Measurements from ENCODE around the gene MMP14. TPM values are rescaled to one million over a fixed set of nuclear protein-coding genes. Genes with fewer than 3 reads are reported as not detected.
A peak's percentile ranks its signal among the peaks of the same experiment; 100 is the strongest.
"Not testable (repeated sequence)": the region's sequence is repeated elsewhere in the genome, so short reads cannot be mapped to it uniquely, and the experiment has no call there.

Gene MMP14
- total RNA-seq, 3 donors from 2014 or later (not counting 1 experiment from before 2014, with no cell fraction given), result 1.2 to 1.7 (median 1.4) TPM

DNA sequence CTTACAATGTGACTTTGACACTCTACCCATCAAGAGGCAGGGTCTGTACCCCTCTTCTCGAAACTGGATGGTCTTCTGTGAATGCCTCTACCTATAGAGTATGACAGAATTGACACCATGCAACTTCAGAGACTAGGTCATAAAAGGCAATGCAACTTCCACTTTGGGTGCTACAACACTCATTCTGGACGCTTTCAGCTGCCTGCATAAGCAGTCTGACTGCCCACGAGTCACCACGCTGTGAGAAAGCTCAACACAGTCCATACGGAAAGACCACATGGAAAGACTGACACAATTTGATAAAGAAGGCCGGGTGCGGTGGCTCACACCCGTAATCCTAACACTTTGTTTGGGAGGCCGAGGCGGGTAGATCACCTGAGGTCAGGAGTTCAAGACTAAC, 36.0 kb upstream of the MMP14 start:
- WGBS (ENCODE audit: insufficient coverage), result 90% methylated on average over 10 of the region's 10 CpGs
- Mint-ChIP-seq H3K27ac (no peak overlapping the region), H3K27me3 (ENCODE audit: low read depth in 2 of 2) (peaks cover 44 to 51% of the 10 kb centered on the region in 2 donors), H3K4me1 (no peaks in the 10 kb centered on the region), H3K36me3 (no peaks in the 10 kb centered on the region), H3K4me3 (no peak overlapping the region), H3K9me3 (no peaks in the 10 kb centered on the region)
- Histone ChIP-seq H3K27me3 (ENCODE audit: control insufficient read depth, insufficient read depth, low read length) (no peaks in the 10 kb centered on the region), H3K27ac (ENCODE audit: low read length) (no peak overlapping the region), H3K4me3 (ENCODE audit: low read length) (no peak overlapping the region), H3K36me3 (ENCODE audit: control insufficient read depth, insufficient read depth, low read length) (no peaks in the 10 kb centered on the region), H3K4me1 (ENCODE audit: control insufficient read depth, insufficient read depth, low read length) (no peaks in the 10 kb centered on the region), H3K9me3 (ENCODE audit: control insufficient read depth, insufficient read depth, low read length) (no peaks in the 10 kb centered on the region)
- no peak for TF ChIP-seq CTCF (IDR thresholded peaks at IDR 0.05)
- ATAC-seq (no peak), DNase-seq (no peak)
- intact Hi-C loops (cut with micrococcal nuclease), result no loop called here

- Histone ChIP-seq H3K27ac (ENCODE audit: low read length) (no peak overlapping the region), H3K4me3 (ENCODE audit: low read length) (no peak overlapping the region), H3K4me1 (ENCODE audit: control insufficient read depth, insufficient read depth, low read length) (no peaks in the 10 kb centered on the region), H3K36me3 (ENCODE audit: control insufficient read depth, insufficient read depth, low read length) (no peaks in the 10 kb centered on the region), H3K9me3 (ENCODE audit: control insufficient read depth, insufficient read depth, low read length) (no peaks in the 10 kb centered on the region), H3K27me3 (ENCODE audit: control insufficient read depth, insufficient read depth, low read length) (no peaks in the 10 kb centered on the region)
- TF ChIP-seq CTCF (IDR thresholded peaks at IDR 0.05), result no peak
- no peaks in the 10 kb centered on the region for H3K36me3 Mint-ChIP-seq
- no peak for DNase-seq
- no peak for ATAC-seq
- no peak overlapping the region for H3K27ac Mint-ChIP-seq
- H3K27me3 Mint-ChIP-seq (ENCODE audit: low read depth in 2 of 2), result peaks cover 40 to 42% of the 10 kb centered on the region in 2 donors
- H3K4me1 Mint-ChIP-seq, result no peaks in the 10 kb centered on the region
- WGBS (ENCODE audit: insufficient coverage), result 87% methylated on average over 8 of the region's 8 CpGs
- intact Hi-C loops (cut with micrococcal nuclease), result no loop called here
- H3K9me3 Mint-ChIP-seq, result no peaks in the 10 kb centered on the region
- H3K4me3 Mint-ChIP-seq, result no peak overlapping the region
Observed at GRCh38 chr14:22801716-22802115, 34.7 kb upstream of the MMP14 start.

DNA sequence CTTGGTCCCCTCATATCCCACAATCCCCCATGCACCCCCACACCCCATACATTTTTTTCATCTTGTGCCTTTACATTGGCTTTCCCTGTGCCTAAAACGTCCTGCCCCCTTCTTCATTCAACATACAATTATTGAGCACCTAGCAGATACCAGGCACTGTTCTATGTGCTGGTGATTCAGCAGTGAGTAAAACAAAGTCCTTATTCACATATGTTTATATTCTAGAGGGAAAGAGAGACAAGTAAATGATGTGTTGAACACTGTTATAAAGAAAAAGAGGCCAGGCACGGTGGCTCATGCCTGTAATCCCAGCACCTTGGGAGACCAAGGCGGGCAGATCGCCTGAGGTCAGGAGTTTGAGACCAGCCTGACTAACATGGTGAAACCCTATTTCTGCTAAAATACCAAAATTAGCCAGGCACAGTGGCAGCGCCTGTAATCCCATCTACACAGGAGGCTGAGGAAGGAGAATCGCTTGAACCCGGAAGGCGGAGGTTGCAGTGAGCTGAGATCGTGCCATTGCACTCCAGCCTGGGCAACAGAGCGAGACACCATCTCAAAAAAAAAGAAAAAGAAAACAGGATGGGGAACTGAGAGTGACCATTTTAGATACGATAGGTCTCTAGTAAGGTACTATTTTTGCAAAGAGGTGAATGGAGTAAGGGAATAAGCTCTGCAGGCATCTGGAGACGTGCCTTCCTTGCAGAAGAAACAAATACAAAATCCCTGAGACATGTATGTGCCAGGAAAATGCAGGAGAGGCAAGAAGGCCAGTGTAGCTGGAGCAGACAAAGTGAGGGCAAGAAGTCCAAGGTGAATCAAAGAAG, 33.3 kb upstream of the MMP14 start:
- Mint-ChIP-seq H3K4me3 (no peak overlapping the region), H3K9me3 (no peaks in the 10 kb centered on the region), H3K27ac (no peak overlapping the region), H3K4me1 (no peaks in the 10 kb centered on the region), H3K27me3 (ENCODE audit: low read depth in 2 of 2) (peaks cover 40 to 48% of the 10 kb centered on the region in 2 donors), H3K36me3 (no peaks in the 10 kb centered on the region)
- 74% methylated on average over 12 of the region's 12 CpGs for WGBS (ENCODE audit: insufficient coverage)
- Histone ChIP-seq H3K4me1 (ENCODE audit: control insufficient read depth, insufficient read depth, low read length) (no peaks in the 10 kb centered on the region), H3K9me3 (ENCODE audit: control insufficient read depth, insufficient read depth, low read length) (no peaks in the 10 kb centered on the region), H3K4me3 (ENCODE audit: low read length) (no peak overlapping the region), H3K36me3 (ENCODE audit: control insufficient read depth, insufficient read depth, low read length) (no peaks in the 10 kb centered on the region), H3K27me3 (ENCODE audit: control insufficient read depth, insufficient read depth, low read length) (no peaks in the 10 kb centered on the region), H3K27ac (ENCODE audit: low read length) (no peak overlapping the region)
- no peak for ATAC-seq
- intact Hi-C loops (cut with micrococcal nuclease), result no loop called here
- no peak for TF ChIP-seq CTCF (IDR thresholded peaks at IDR 0.05)
- DNase-seq, result no peak

- no peaks in the 10 kb centered on the region for H3K36me3 ChIP-seq (ENCODE audit: control insufficient read depth, insufficient read depth, low read length)
- Mint-ChIP-seq H3K9me3 (no peaks in the 10 kb centered on the region), H3K27ac (no peak overlapping the region), H3K4me1 (no peaks in the 10 kb centered on the region), H3K4me3 (no peak overlapping the region), H3K27me3 (ENCODE audit: low read depth in 2 of 2) (peaks cover 38 to 46% of the 10 kb centered on the region in 2 donors), H3K36me3 (no peaks in the 10 kb centered on the region)
- H3K4me3 ChIP-seq (ENCODE audit: low read length), result no peak overlapping the region
- H3K9me3 ChIP-seq (ENCODE audit: control insufficient read depth, insufficient read depth, low read length), result no peaks in the 10 kb centered on the region
- ATAC-seq (no peak), DNase-seq (no peak)
- no peak for TF ChIP-seq CTCF (IDR thresholded peaks at IDR 0.05)
- WGBS (ENCODE audit: insufficient coverage), result 74% methylated on average over 3 of the region's 3 CpGs
- intact Hi-C loops (cut with micrococcal nuclease), result no loop called here
- H3K4me1 ChIP-seq (ENCODE audit: control insufficient read depth, insufficient read depth, low read length), result no peaks in the 10 kb centered on the region
- H3K27me3 ChIP-seq (ENCODE audit: control insufficient read depth, insufficient read depth, low read length), result no peaks in the 10 kb centered on the region
- H3K27ac ChIP-seq (ENCODE audit: low read length), result peak overlapping the region; percentile 15
Observed at GRCh38 chr14:22803687-22803974, 32.8 kb upstream of the MMP14 start.

- H3K27ac ChIP-seq (ENCODE audit: low read length); H3K4me1 Mint-ChIP-seq; H3K9me3 ChIP-seq (ENCODE audit: control insufficient read depth, insufficient read depth, low read length); H3K27ac Mint-ChIP-seq; DNase-seq; H3K27me3 ChIP-seq (ENCODE audit: control insufficient read depth, insufficient read depth, low read length); H3K4me3 Mint-ChIP-seq; ATAC-seq; H3K9me3 Mint-ChIP-seq; intact Hi-C loops (cut with micrococcal nuclease); H3K4me1 ChIP-seq (ENCODE audit: control insufficient read depth, insufficient read depth, low read length); H3K4me3 ChIP-seq (ENCODE audit: low read length); H3K36me3 Mint-ChIP-seq; H3K36me3 ChIP-seq (ENCODE audit: control insufficient read depth, insufficient read depth, low read length): not testable (repeated sequence)
- H3K27me3 Mint-ChIP-seq (ENCODE audit: low read depth in 2 of 2), result peaks cover 28 to 36% of the 10 kb centered on the region in 2 donors
- 98% methylated on average over 4 of the region's 4 CpGs for WGBS (ENCODE audit: insufficient coverage)
Observed at GRCh38 chr14:22805235-22805634, 31.1 kb upstream of the MMP14 start.

Data from natural killer cell (primary cell).